Measurements from ENCODE around the gene NCOA1. TPM values are rescaled to one million over a fixed set of nuclear protein-coding genes. Genes with fewer than 3 reads are reported as not detected.

Gene NCOA1
- total RNA-seq, 1 experiment from 2014 or later = 14.4 TPM

- no peak for DNase-seq (ENCODE audit: low read depth, low spot score)
- in situ Hi-C loops (cut with HindIII; ENCODE audit: low pct_unique_long_range_greater_than_20kb, low sequenced_read_pairs) = no loop called here
Measured at GRCh38 chr2:24724111-24724775, 233.2 kb downstream of the NCOA1 start.

DNA sequence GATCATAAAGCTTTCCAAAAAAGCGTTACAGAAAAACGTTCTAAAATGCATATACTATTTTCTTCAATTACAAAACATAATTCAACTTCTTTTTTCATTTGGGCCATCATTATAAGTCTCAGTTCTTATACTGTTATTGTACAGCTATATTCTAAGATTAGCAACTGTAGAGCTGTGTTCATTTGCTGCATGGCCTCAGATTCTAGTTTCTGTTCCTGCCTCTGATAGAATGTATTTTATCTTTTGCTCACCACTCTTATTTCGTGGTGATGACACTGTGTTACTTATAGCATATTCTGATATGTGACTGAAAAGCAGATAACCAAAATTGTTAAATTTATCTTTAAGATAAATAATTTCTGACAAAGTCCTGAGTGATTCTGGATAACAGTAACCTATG is 234.9 kb downstream of the NCOA1 start:
- in situ Hi-C loops (cut with HindIII; ENCODE audit: low pct_unique_long_range_greater_than_20kb, low sequenced_read_pairs) = no loop called here
- DNase-seq (ENCODE audit: low read depth, low spot score) = no peak

DNA sequence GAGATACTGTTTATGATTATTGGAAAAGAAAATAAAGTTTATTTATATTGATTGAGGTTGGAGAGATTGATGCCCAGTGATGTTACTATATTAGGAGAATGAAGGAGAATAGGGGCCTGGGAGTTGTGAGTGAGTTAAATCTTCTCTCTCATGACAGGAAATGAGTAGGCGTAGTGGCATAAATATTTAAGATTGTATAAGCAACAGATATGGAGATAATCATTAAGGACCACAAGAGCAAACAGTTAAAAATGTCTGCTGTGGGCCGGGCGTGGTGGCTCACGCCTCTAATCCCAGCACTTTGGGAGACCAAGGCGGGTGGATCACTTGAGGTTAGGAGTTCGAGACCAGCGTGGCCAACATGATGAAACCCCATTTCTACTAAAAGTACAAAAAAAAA is 239.4 kb downstream of the NCOA1 start:
- in situ Hi-C loops (cut with HindIII; ENCODE audit: low pct_unique_long_range_greater_than_20kb, low sequenced_read_pairs) = no loop called here
- DNase-seq (ENCODE audit: low read depth, low spot score) = no peak

DNA sequence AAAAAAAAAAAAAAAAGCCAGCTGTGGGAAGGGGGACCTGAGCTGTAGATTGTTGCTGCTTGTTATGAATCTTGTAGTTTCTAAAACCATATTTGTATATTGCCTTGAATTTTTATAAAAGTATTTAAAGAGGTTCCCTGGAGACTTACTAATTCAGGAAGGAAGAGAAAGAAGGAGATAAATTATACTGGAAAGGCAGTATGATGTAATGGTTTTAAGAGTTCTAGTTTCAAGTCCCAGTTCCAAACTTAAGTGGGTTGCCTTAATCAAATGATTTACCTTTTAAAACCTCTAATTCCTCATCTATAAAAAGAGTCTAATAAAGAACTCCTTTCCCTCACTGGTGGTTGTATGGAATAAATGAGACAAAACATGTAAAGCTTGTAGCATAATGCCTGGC is 240.0 kb downstream of the NCOA1 start:
- in situ Hi-C loops (cut with HindIII; ENCODE audit: low pct_unique_long_range_greater_than_20kb, low sequenced_read_pairs) = no loop called here
- DNase-seq (ENCODE audit: low read depth, low spot score) = no peak

DNA sequence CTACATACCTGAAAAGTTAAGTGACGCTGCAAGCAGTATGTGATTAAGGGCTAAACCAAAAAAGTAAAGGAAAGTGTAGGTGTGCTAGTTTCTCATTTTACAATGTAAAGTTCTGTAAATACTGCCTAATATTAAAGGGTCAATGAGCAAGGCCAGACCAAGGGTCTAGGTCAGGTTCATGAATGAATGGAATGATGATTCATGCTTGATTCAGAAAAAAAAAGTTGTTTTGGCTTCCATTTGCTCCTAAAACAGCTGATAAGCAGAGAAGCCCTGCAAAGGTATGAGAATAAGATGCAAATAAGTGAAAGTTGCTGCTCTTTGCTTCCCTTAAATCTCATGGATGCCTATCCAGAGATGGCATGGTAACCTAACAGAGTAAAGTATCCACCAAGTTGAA is 240.9 kb downstream of the NCOA1 start:
- DNase-seq (ENCODE audit: low read depth, low spot score) = no peak
- in situ Hi-C loops (cut with HindIII; ENCODE audit: low pct_unique_long_range_greater_than_20kb, low sequenced_read_pairs) = no loop called here

DNA sequence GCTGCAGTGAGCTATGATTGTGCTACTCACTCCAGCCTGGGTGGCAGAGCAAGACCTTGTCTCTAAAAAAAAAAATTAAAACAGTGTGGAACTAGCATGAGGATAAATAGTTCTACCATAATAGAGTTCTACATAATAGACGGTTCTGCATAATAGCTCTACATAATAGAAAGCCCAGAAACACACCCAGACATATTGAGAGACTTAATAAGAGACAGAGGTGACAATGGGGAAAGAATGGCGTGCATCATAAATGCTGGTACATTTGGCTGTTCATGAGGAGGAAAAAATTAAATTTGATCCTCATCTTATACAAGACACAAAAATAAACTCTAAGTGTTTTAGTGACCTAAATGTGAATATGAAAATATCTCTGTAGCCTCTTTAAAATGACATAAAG is 243.7 kb downstream of the NCOA1 start:
- in situ Hi-C loops (cut with HindIII; ENCODE audit: low pct_unique_long_range_greater_than_20kb, low sequenced_read_pairs) = no loop called here
- DNase-seq (ENCODE audit: low read depth, low spot score) = no peak

GRCh38 chr2:24739354-24740025 is 248.4 kb downstream of the NCOA1 start:
- in situ Hi-C loops (cut with HindIII; ENCODE audit: low pct_unique_long_range_greater_than_20kb, low sequenced_read_pairs) = no loop called here
- DNase-seq (ENCODE audit: low read depth, low spot score) = no peak

GRCh38 chr2:24740142-24740541 is 249.1 kb downstream of the NCOA1 start:
- no peak for DNase-seq (ENCODE audit: low read depth, low spot score)
- in situ Hi-C loops (cut with HindIII; ENCODE audit: low pct_unique_long_range_greater_than_20kb, low sequenced_read_pairs) = no loop called here

DNA sequence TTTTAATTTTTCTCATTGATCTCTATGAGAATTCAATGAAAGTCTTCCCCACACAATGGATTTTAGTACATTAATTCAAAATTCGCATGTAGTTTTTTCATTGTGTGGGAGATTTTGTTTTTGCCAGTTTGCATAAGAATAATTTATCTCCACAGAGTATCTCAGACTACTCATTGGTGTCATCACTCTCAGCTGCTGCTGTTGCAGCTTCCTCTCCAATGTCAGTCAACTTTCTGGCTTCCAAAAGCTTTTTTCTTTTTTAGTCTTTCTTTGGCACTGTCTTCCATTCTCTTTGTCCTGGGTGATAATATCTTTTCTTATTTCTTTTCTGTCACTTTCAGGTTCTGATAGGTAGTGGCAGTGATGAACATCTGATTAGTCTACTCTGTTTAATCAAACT is 251.7 kb downstream of the NCOA1 start:
- DNase-seq (ENCODE audit: low read depth, low spot score) = no peak
- in situ Hi-C loops (cut with HindIII; ENCODE audit: low pct_unique_long_range_greater_than_20kb, low sequenced_read_pairs) = no loop called here

GRCh38 chr2:24743924-24744323 is 252.9 kb downstream of the NCOA1 start:
- no peak for DNase-seq (ENCODE audit: low read depth, low spot score)
- in situ Hi-C loops (cut with HindIII; ENCODE audit: low pct_unique_long_range_greater_than_20kb, low sequenced_read_pairs) = no loop called here

- in situ Hi-C loops (cut with HindIII; ENCODE audit: low pct_unique_long_range_greater_than_20kb, low sequenced_read_pairs) = no loop called here
- no peak for DNase-seq (ENCODE audit: low read depth, low spot score)
Measured at GRCh38 chr2:24744356-24744755, 253.3 kb downstream of the NCOA1 start.

- DNase-seq (ENCODE audit: low read depth, low spot score) = no peak
- in situ Hi-C loops (cut with HindIII; ENCODE audit: low pct_unique_long_range_greater_than_20kb, low sequenced_read_pairs) = no loop called here
Measured at GRCh38 chr2:24745825-24746224, 254.8 kb downstream of the NCOA1 start.

- in situ Hi-C loops (cut with HindIII; ENCODE audit: low pct_unique_long_range_greater_than_20kb, low sequenced_read_pairs) = no loop called here
- no peak for DNase-seq (ENCODE audit: low read depth, low spot score)
Measured at GRCh38 chr2:24747299-24747698, 256.2 kb downstream of the NCOA1 start.

DNA sequence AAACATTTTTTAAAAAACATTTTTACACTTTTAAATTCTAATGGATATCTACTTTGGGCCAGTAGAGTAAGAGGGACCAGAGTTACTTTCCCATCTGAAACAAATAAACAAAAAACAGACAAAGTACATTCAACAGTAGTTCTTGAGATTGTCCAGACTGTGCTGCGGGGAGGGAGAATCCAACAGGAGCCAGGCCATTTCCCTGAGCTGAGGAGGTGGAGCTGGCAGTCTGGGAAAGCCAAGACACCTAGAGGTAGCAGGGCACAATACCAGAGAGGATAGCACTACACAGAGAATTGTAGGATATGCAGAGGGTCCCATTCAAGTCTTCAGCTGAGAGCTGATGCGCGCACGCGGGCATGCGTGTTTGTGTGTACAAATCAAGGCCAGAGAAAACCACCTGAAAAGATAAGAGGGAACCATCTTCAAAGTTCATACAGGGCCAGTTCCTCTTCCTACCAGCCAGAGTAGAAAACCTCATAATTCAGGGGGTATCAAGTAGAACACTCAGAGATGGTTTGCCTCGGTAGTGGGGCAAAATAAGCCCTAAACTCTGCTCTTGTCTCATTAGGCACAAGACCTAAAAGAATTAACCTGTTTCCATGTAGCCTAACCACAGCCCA is 258.1 kb downstream of the NCOA1 start:
- DNase-seq (ENCODE audit: low read depth, low spot score) = no peak
- in situ Hi-C loops (cut with HindIII; ENCODE audit: low pct_unique_long_range_greater_than_20kb, low sequenced_read_pairs) = no loop called here

GRCh38 chr2:24754985-24755705 is 264.1 kb downstream of the NCOA1 start:
- in situ Hi-C loops (cut with HindIII; ENCODE audit: low pct_unique_long_range_greater_than_20kb, low sequenced_read_pairs) = no loop called here
- DNase-seq (ENCODE audit: low read depth, low spot score) = no peak

DNA sequence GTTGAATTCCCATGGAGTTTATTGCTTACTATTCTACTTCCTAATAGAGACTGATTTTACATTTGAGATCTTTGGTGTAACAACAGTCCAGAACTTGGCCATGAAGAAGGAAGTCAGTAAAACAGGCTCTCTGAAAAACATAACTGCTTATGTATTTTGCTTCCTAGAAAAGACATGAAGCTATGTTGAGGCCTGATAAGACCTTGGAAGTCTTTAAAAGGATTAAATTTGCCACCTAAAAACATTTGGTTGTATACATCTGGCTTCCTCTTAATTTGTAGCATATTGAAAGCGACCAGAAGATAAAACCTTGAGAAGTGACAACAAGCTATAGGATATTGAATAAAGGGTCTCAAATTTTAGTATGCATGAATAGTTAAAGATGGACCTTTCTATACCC is 265.7 kb downstream of the NCOA1 start:
- in situ Hi-C loops (cut with HindIII; ENCODE audit: low pct_unique_long_range_greater_than_20kb, low sequenced_read_pairs) = no loop called here
- DNase-seq (ENCODE audit: low read depth, low spot score) = no peak

GRCh38 chr2:24761866-24762265 is 270.8 kb downstream of the NCOA1 start:
- no peak for DNase-seq (ENCODE audit: low read depth, low spot score)
- in situ Hi-C loops (cut with HindIII; ENCODE audit: low pct_unique_long_range_greater_than_20kb, low sequenced_read_pairs) = no loop called here

DNA sequence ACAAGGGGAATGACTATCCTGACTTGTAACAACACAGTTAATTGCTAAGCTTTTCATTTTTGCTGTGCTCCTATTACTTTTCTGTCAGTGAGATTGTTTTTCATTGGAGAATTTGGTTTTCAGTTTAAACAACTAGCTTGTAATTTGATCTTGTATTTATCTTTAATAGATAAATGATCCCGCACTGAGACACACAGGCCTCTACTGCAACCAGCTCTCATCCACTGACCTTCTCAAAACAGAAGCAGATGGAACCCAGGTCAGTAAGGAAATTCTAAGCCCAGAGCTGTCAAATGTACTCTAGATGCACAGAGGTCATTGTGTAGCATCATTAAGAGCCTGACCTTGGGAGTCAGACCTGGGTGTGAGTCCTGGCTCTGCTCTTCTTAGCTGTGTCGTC is 271.5 kb downstream of the NCOA1 start:
- DNase-seq (ENCODE audit: low read depth, low spot score) = no peak
- in situ Hi-C loops (cut with HindIII; ENCODE audit: low pct_unique_long_range_greater_than_20kb, low sequenced_read_pairs) = no loop called here

Data from SK-MEL-5 (cell line).